Stimulated activated CD4-positive, alpha-beta T cell treated with anti-CD3 and anti-CD28 coated beads, Interleukin-2, amount 100 ng/mL, for 4 hours (primary cell): ENCODE results near the gene SEC22B.
"Not testable (repeated sequence)": the region's sequence is repeated elsewhere in the genome, so short reads cannot be mapped to it uniquely, and the experiment has no call there.

Experiments used
- DNase-seq: peaks from one replicate; pipeline ENCODE4 v3.0.0-alpha.2; 2020; ENCODE audit warnings: low read depth

Gene SEC22B

DNA sequence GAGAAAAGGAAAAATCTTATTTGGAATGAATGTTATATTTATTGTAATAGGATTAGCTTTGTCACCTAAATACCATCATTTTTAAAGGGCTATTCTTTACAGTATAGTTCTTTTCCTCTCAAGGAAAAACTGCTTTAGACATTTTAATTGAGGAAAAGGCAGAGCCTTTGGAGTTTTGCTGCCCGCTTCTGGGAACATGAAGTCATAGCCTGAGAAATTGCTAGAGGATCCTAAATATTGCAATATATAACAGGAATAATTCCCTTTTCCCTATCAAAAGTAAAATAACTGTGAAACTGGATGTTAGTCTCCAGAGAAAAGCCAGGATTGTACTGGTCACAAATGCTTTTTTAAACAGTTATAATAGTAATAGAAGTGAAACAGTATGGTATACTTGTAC, 30.5 kb downstream of the SEC22B start:
- DNase-seq = not testable (repeated sequence)

- not testable (repeated sequence) for DNase-seq
Measured at GRCh38 chr1:120144626-120145025, 31.7 kb downstream of the SEC22B start.

- DNase-seq = not testable (repeated sequence)
Measured at GRCh38 chr1:120144169-120144568, 32.2 kb downstream of the SEC22B start.

DNA sequence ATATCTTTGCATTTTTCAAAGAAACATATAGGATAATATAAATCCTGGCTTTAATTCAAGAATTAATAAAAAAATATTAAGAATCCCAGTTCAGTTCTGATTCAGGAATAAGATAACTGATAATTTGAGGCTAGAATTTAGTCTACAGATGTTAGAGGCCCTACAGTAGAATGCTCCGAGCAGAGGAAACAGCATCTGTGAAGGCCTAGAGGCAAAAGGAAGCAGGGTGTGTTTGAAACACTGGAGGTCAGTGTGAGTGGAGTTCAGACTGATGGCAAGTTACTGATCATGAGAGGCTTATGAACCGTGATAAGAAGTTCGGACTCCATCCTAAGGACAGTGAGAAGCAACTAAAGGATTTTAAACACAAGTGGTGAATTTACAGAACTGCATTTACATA, 33.0 kb downstream of the SEC22B start:
- DNase-seq = not testable (repeated sequence)

GRCh38 chr1:120142512-120143263, 33.6 kb downstream of the SEC22B start:
- DNase-seq = peak; percentile 14

- not testable (repeated sequence) for DNase-seq
Measured at GRCh38 chr1:120141865-120142264, 34.5 kb downstream of the SEC22B start.

DNA sequence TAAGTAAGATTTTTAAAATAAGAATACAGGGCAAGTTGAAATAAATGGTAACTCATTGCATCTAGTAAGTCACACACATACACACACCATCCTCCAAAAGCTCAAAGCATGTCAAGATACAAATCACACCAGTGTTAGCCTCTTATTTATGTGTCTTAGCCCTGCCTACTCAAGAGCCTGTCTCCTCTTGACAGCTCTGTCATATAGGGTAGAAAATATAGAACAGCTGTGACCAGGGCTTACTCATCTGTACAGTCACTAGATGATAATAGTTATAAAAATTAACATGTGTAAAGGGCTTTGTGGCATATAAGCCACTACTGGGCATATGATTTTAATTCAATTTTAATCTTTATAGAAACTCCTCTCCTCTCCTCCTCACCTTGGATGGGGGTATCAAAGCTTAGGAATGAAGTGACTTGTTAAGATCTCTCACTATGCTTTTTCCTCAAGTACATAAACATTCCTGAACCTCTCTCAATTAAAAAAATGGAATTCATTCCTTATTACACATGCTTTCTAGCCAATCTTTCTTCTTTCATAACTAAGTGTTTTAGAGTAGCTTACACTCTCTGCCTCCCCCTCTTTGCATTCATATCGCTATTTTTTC, 35.6 kb downstream of the SEC22B start:
- DNase-seq = not testable (repeated sequence)

DNA sequence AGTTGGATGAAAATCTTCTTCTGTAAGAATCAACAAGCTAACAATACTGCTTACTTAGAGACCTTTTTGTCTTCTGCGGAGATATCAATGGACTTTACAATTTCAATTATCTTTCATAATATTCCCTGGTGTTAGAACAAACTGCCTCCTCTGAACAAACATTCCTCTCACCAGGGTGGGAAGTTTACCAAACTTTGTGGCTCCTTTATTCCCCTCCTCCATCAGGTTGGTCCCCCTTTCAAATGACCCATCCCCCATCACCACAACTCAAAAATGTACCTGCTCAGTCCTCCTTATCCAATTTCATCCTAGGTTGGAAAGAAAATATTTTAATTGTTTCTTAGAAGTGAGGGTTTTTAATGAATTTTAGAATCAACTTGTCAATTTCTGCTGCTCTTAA, 40.2 kb downstream of the SEC22B start:
- DNase-seq = not testable (repeated sequence)

GRCh38 chr1:120133928-120134325, 42.4 kb downstream of the SEC22B start:
- not testable (repeated sequence) for DNase-seq

DNA sequence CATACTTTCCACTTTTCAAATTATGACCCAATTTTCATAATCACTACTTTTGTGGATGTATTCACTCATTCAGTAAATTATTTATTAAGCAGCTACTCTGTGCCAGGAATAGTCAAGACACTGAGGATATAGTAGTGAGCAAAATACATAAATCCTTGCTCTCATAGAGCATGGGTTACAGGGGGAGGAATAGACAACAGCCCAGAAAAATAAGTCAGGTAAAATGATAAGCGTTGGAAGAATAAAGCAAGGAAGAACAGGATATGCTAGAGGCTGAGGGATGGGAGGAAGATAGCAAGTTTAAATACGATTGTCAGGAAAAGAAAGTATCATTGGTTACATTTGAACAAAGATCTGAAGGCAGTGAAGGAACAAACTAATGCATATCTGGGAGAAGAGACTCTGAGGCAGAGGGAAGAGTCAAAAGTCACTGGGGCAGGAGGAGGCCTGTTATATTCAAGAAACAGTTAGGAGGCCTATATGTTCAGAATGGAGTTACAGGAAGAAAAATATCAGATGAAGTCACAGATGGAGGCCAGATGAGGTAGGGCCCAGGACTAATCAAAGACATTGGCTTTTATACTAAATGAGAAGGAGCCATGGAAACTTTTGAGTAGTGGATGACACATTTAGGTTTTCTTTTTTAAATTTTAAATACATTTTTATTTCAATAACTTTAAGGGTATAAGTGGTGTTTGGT, 42.9 kb downstream of the SEC22B start:
- no peak for DNase-seq

DNA sequence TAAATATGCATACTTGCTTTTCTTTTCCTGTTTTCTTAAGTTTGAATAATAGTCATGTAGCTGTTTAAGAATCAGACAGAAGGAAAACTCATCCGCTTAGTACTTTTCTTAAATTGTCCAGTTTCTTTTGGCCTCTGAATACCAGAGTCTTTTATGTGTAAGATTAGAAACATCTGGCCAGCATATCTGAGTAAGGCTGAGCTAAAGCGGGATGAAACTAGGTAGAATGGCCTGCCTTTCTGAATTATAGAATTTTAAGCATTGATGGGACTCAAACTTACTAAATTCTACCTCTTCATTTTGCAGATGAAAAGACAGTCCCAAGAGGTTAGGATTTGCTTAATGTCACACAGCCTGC, 43.9 kb downstream of the SEC22B start:
- not testable (repeated sequence) for DNase-seq

GRCh38 chr1:120131611-120132405, 44.5 kb downstream of the SEC22B start:
- not testable (repeated sequence) for DNase-seq

- DNase-seq = not testable (repeated sequence)
Measured at GRCh38 chr1:120127921-120128320, 48.4 kb downstream of the SEC22B start.

GRCh38 chr1:120126216-120126615, 50.1 kb downstream of the SEC22B start:
- not testable (repeated sequence) for DNase-seq

DNA sequence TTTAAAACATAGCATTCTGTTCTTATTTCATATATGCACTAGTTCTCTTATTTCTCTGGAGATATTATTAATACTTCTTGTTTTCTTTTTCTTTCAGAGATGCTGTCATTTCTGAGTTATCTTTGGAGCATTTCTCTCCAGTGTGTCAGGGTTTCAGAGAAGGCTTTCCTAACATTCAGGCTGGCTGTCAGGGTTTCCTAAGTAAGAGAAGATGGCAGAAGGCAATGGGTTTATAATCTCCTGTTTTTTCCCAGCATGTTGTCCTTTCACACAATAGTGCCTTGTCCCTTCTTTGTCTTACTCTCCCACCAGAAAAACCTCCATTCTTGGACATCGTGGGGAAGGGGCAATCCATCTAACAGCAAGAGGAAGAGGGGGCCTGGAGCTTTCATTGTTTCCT, 51.7 kb downstream of the SEC22B start:
- not testable (repeated sequence) for DNase-seq

GRCh38 chr1:120123813-120124510, 52.4 kb downstream of the SEC22B start:
- not testable (repeated sequence) for DNase-seq

DNA sequence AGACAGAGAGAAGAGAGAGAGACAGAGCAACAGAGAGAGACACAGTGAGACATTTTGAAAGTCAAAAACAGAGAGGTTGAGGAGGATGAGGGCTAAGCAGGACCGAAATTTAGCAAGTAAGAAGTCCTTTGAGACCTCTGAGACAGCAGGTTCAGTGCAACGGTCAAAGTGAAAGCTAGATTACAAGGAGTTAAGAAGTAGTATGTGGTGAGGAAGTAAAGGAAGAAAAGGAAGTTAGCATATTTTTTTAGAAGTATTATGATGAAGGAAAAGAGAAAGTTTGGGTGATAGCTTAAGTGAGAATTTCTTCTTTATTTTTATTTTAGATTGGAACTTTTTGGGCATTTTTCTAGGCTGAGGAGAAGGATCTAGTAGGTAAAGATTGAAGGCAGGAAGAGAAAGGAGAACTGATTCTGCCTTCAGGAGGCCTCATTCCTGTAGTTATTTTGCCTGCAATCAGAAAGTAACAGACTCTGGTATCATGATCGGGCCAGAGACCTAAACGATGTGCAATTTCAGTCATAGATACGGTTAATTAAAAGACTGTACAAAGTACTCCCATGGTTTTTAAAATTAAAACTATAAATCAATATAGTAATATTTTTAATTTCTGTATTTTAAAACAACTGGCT, 53.9 kb downstream of the SEC22B start:
- DNase-seq = not testable (repeated sequence)

- not testable (repeated sequence) for DNase-seq
Measured at GRCh38 chr1:120121830-120122229, 54.5 kb downstream of the SEC22B start.

- DNase-seq = not testable (repeated sequence)
Measured at GRCh38 chr1:120120525-120120924, 55.8 kb downstream of the SEC22B start.

DNA sequence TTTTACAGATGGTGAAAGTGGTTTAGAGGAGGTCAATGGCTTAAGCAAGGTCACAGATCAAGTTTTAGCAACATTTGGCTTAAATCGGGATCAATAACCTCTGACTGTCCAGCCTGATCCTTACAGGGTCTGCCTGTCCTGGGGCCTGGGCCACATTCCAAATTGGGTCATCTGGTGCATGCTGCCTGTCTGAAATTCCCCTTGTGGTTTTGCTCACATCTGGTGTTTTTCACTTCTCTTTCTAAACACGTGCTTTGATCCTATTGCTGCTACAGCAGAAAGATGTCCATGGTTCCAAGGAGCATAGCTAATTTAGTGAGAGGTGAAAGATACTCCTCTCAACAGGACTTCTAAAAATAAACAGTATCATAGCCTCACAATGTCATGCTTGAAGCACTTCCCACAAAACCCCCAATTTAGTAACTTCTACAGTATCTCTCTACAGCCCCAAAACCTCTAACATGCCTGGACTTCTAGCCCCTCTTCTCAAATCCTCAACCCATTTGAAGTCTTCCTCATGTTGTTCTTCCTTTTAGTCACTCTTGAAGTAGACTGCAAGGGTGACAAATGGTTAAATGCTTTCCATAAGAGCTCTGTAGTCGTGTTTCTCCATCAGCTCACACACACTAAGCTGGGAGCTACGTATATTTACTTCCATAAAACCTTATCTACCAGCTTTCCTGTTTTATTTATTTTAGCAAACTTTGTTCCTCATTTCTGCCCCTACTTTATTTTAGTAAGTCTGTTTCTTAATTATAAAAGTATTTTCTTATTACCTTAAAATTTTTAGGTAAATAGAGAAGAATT, 58.7 kb downstream of the SEC22B start:
- not testable (repeated sequence) for DNase-seq
